Left renal cortex interstitium (tissue), 4 donors: ENCODE results near the gene ZNF333. TPM values are rescaled to one million over a fixed set of nuclear protein-coding genes. Genes with fewer than 3 reads are reported as not detected.
A peak's percentile ranks its signal among the peaks of the same experiment; 100 is the strongest.

Experiments used
- DNase-seq, 4 donors: peaks; one replicate each; pipeline ENCODE4 v3.0.0-alpha.2; 2013; ENCODE audit warnings: low read depth in 4 of 4, low spot score in 2 of 4, missing footprints in 1 of 4
- polyA plus RNA-seq, 4 donors: library from polyadenylated mRNA; unstranded; fragments of 120-200 nt; gene quantifications; one replicate each; pipeline ENCODE4 v1.2.1, GENCODE V29; 2013; ENCODE audit not compliant: insufficient read length in 4 of 4

Gene ZNF333
- polyA plus RNA-seq, result 10 to 100 TPM; 13.8 to 31.3 (median 21.3) TPM

- DNase-seq, result peak; percentile 72 to 82 (median 75)
Observed at GRCh38 chr19:14689598-14690503, at the start of gene ZNF333. Gene ZNF333 (plus strand): TSS chr19:14690048. CDS start chr19:14693492, 3,444 bp downstream.

GRCh38 chr19:14648506-14648905 lies 41.3 kb upstream of the ZNF333 start:
- DNase-seq, result no peak

DNA sequence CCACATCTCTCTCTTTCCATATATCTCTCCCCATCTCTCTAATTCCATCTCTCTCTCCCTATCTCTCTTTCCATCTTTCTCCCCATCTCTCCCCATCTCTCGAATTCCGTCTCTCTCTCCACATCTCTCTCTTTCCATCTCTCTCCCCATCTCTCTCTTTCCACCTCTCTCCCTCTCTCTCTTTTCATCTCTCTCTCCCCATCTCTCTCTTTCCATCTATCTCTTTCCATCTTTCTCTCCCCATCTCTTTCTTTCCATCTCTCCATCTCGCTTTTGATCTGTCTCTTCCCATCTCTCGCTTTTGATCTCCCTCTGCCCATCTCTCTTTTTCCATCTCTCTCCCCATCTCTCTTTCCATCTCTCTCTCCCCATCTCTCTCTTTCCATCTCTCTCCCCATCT lies 40.8 kb upstream of the ZNF333 start:
- no peak for DNase-seq

GRCh38 chr19:14650161-14650560 lies 39.7 kb upstream of the ZNF333 start:
- no peak for DNase-seq

DNA sequence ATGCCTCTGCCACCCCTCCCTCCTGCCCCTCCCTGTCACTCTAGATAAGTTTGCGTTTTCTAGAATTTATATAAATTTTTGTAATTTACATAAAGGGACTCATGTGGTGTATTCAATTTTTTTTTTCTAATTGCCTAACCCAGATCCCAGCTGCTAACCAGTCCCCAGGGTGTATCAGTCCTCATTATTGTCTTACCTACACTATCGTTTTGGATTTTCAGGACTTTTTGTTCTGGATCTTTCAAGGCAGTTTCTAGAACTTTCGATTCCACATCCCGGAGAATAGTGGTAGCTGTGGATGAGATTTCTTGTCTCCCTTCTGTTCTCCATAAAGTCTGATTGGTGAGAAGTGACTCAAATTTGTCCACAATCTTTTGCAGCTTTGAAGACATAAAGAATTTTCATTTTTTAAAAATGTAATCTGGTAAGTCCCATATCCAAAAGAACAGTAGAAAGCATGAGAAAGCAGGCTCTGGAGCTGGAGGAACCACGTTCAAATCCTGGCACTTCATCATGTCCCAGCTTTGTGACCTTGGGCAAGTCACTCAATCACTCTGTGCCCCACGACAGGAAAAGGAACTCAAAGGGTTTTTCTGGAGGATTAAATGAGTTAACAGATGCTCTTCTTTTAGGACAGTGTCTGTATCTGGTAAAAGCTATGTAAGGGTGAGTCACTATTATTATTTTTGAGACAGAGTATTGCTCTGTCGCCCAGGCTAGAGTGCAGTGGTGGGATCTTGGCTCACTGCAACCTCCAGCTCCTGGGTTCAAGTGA lies 34.9 kb upstream of the ZNF333 start:
- no peak for DNase-seq

DNA sequence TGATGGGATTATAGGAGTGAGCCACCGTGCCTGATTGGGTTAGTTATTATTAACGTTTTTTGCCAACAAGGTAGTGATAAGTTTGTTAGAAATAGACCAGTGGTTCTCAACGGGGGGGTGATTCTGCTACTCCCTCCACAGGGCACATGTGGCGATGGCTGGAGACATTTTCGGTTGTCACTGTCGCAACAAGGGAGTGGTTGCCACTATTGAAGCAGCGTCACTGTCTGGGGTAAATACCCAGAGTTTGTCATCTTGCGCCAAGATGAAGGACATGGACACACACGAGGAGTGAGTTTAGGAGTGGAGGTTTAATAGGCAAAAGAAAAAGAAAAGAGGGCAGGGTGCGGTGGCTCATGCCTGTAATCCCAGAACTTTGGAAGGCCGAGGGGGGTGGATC lies 34.1 kb upstream of the ZNF333 start:
- no peak for DNase-seq

DNA sequence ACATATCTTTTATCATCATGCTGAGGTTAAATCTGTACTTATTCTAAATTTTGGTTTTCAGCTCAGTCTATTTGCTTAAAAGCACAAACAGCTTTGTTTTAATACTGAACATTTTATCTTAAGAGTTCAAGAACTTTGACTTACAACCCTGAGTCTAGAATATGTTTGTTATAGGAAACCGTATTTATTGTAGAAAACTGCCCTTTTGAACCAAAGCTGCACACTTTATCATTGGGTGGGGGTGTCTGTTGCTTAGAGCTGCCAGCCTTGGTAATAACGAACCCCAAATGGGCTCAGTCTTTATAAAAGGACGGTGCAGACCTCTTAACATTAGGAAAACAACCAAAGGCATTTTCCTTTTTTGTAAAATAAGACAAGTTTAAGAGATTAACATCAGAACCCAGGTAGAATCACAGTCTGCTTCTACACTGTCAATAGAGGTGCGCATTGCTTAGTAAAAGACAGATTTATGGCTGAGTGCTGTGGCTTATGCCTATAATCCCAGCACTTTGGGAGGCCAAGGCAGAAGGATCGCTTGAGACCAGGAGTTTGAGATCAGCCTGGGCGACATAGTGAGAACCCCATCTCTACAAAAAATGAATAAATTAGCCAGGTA lies 29.9 kb upstream of the ZNF333 start:
- no peak for DNase-seq

GRCh38 chr19:14661372-14661924 lies 28.4 kb upstream of the ZNF333 start:
- no peak for DNase-seq

DNA sequence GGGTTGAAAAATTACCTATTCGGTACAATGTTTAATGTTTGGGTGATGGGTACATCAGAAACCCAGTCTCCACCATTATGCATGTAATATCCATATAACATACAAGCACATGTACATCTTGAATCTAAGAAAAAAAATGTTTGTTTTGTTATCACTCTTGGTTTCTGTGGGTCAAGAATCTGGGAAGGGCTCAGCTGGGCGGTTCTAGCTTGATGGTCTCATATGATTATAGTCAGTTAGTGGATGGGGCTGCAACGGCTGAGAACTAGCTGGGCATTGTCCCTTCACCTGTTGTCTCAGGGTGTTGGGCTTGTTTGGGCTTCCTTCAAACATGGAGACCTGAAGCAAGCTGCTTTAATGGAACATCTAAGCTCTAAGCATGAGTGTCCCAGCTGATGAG lies 19.9 kb upstream of the ZNF333 start:
- DNase-seq, result no peak

GRCh38 chr19:14670408-14670807 lies 19.4 kb upstream of the ZNF333 start:
- no peak for DNase-seq

DNA sequence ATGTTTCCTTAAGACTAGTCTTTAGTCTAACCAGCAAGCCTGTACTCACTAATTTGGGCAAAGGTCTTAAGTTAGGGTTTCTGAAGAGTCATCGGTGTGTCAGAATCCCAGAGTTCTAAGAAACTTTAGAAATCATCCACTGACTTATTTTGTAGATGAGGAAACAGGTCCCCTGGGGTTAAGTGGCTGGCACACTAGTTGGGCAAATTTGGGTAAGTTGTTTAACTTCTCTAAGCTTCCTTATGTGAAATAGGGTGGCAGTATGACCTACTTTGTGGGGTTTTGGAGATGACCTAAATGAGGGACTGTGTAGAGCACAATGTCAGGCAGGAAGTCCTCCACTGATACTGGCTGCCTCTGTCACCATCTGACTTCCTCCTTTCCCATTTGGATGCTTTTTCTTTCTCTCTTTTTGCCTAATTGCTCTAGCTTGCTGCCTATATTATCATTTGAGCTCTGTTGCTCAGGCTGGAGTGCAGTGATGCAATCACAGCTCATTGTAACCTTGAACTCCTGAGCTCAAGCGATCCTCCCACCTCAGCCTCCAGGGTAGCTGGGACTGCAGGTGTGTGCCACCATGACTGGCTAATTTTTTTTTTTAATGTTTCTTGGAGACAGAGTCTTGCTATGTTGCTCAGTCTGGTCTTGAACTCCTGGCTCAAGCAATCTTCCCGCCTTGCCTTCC lies 17.5 kb upstream of the ZNF333 start:
- no peak for DNase-seq

GRCh38 chr19:14673088-14673487 lies 16.8 kb upstream of the ZNF333 start:
- DNase-seq, result no peak

DNA sequence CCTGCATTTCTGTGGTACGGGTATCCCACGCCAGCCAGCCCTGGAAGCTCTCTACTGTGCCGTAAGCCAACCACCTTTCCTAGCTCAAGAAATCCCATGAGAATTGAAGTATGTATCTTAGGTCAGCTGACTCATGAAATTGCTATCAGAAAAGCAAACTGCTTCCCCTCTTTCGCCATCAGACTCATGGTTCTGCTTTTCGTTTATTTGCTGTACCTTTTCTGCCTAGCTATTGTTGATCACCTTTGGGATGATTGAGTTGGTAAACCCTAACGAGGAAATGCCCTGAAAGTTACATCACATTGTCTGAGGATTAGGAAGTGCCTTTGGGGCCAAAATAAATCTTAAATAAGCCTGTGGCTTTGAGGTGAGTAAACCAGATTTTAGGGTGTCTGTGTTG lies 15.1 kb upstream of the ZNF333 start, which contains the start of gene ADGRE3:
Gene ADGRE3, minus strand, starts transcription at position 81 of the 400 bp plus-strand sequence. Its CDS starts 74 bp downstream, at position 7.
- DNase-seq, result no peak

DNA sequence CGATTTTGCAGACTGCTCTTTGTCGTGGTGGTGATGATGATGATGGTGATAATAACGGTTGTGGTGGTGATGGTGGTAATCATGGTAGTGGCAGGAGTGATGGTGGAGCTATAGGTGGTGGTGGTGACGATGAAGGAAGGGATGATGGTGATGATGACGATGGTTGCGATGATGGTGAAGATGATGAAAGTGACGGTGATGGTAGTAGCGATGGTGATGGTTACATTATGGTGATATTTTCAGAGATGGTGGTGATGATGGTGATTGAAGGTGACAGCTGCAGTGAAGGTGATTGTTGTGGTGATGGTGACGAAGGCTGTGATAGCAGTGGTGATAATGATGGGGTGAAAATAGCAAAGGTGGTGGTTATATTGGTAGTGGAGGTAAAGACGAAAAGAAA lies 13.1 kb upstream of the ZNF333 start:
- DNase-seq, result no peak

DNA sequence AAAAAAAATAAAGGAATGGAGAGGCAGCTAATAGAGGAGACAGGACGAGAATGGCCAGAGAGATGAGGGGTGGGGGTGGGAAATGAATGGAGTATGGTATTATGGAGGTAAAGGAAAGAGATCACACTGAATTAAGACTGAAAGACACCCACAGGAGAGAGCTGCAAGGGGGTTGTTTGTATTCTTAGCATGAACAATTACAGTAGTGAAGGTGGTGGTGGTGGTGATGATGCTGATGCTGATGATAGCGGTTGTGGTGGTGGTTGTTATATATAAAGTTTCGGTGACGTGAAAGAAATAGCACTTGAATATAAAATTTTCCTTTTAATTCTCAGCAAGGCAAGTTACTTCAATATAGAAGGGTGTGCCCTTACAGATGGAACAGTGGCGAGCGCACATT lies 12.4 kb upstream of the ZNF333 start:
- DNase-seq, result no peak

- DNase-seq, result no peak
Observed at GRCh38 chr19:14678199-14678598, 11.6 kb upstream of the ZNF333 start.

DNA sequence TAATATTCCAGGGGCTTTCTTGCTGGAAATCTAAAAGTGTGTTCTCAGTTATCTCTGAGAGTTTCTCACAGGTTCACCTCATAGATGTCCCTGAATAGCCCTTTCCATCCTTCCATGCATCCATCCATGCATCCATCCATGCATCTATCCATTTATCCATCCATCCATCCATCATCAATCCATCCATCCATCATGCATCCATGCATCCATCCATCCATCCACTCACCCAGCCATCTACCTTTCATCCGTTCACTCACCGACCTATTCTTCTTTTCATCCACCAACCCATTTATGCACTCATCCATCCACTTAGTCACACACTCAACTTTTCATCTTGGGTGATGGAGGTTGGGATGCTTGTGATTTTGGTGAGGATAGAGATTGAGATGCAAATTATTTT lies 7.8 kb upstream of the ZNF333 start:
- DNase-seq, result no peak

GRCh38 chr19:14683439-14683838 lies 6.4 kb upstream of the ZNF333 start:
- DNase-seq, result no peak

GRCh38 chr19:14686411-14686810 lies 3.4 kb upstream of the ZNF333 start:
- no peak for DNase-seq

GRCh38 chr19:14694641-14695266 lies 4.9 kb downstream of the ZNF333 start:
- no peak for DNase-seq
